OCI-LY7 (cell line): ENCODE data around the gene OTOP1. TPM values are rescaled to one million over a fixed set of nuclear protein-coding genes. Genes with fewer than 3 reads are reported as not detected.
A peak's percentile ranks its signal among the peaks of the same experiment; 100 is the strongest.
"Not testable (repeated sequence)": the region's sequence is repeated elsewhere in the genome, so short reads cannot be mapped to it uniquely, and the experiment has no call there.

Experiments
- BruUV-seq: library from RNA; stranded (reverse); fragments of 400-500 nt; replicated peaks from 2 replicates; lab custom pipeline; 2021; lab: Mats Ljungman, UMichigan
- CTCF ChIA-PET: fragments of 300-600 bp; sonication (Branson Sonifier 250); formaldehyde crosslinking; loops from one replicate; lab custom pipeline; 2022; ENCODE audit warnings: antibody characterized with exemption; ENCODE audit not compliant: unreplicated experiment; lab: Charles Lee
- POLR2A ChIA-PET: fragments of 300-600 bp; sonication (Branson Sonifier 250); formaldehyde crosslinking; loops from one replicate; lab custom pipeline; 2022; ENCODE audit warnings: antibody characterized with exemption; lab: Charles Lee
- DNase-seq: peaks from one replicate; pipeline ENCODE4 v3.0.0-alpha.2; 2015; ENCODE audit warnings: low spot score
- H2AFZ ChIP-seq: fragments of 200-600 bp; sonication (generic), shearing (Covaris generic); 2 replicates; pipeline ENCODE4 v1.6.1; 2014; ENCODE audit warnings: mild to moderate bottlenecking, antibody characterized with exemption, low read length, moderate library complexity
- H3K27ac ChIP-seq: fragments of 200-600 bp; sonication (generic); 2 replicates; pipeline ENCODE4 v1.5.1; 2014; ENCODE audit warnings: mixed run types, low read depth, mild to moderate bottlenecking, moderate library complexity, low read length, inconsistent platforms; ENCODE audit not compliant: poor library complexity, severe bottlenecking
- H3K36me3 ChIP-seq: fragments of 200-600 bp; sonication (generic); 2 replicates; pipeline ENCODE4 v1.6.1; 2014; ENCODE audit warnings: mild to moderate bottlenecking, antibody characterized with exemption, low read length, moderate library complexity, mixed read lengths; ENCODE audit not compliant: insufficient read depth
- H3K4me1 ChIP-seq: fragments of 200-600 bp; sonication (generic); 2 replicates; pipeline ENCODE4 v1.5.1; 2014; ENCODE audit warnings: mild to moderate bottlenecking, low read length; ENCODE audit not compliant: insufficient read depth, poor library complexity, severe bottlenecking
- H3K4me2 ChIP-seq: fragments of 200-600 bp; sonication (generic); 2 replicates; pipeline ENCODE4 v1.6.1; 2014; ENCODE audit warnings: mild to moderate bottlenecking, low read length
- H3K4me3 ChIP-seq: fragments of 200-600 bp; sonication (generic); 2 replicates; pipeline ENCODE4 v1.5.1; 2014; ENCODE audit warnings: mild to moderate bottlenecking, low read depth, low read length; ENCODE audit not compliant: poor library complexity, severe bottlenecking
- H3K79me2 ChIP-seq: fragments of 200-600 bp; sonication (generic); 2 replicates; pipeline ENCODE4 v1.6.1; 2016; ENCODE audit warnings: low read depth, mild to moderate bottlenecking, low read length, moderate library complexity, mixed read lengths; ENCODE audit not compliant: insufficient read depth
- H3K9me2 ChIP-seq: fragments of 200-600 bp; sonication (generic); 2 replicates; pipeline ENCODE4 v1.6.1; 2016; ENCODE audit warnings: mild to moderate bottlenecking, low read length, mixed read lengths; ENCODE audit not compliant: insufficient read depth
- H3K9me3 ChIP-seq: fragments of 200-600 bp; sonication (generic); 2 replicates; pipeline ENCODE4 v1.6.1; 2014; ENCODE audit warnings: mild to moderate bottlenecking, mixed run types, low read length, mixed read lengths
- H4K20me1 ChIP-seq: fragments of 200-600 bp; sonication (generic); 2 replicates; pipeline ENCODE4 v1.6.1; 2014; ENCODE audit warnings: mild to moderate bottlenecking, antibody characterized with exemption, low read length, moderate library complexity, mixed read lengths; ENCODE audit not compliant: insufficient read depth
- EZH2phosphoT487 ChIP-seq: fragments of 200-600 bp; sonication (generic); IDR thresholded peaks from 2 replicates; pipeline ENCODE4 v1.6.1; 2018; ENCODE audit warnings: low read depth, borderline replicate concordance, mild to moderate bottlenecking, mixed run types, antibody characterized with exemption, low read length, moderate library complexity, mixed read lengths
- intact Hi-C: fragments of 100-400 bp; cut with micrococcal nuclease; formaldehyde crosslinking; loops from one replicate; pipeline ENCODE4 v1.10.0; 2022; ENCODE audit not compliant: unreplicated experiment
- total RNA-seq, 2 experiments: library from RNA; depleted of rRNA in 1 of 2; stranded (reverse); fragments of >200 nt in 1 of 2; shearing (Covaris generic) in 1 of 2; gene quantifications; 2 replicates each; pipeline ENCODE4 v1.2.3, GENCODE V29; 2014 to 2022
- TF ChIP-seq, protein P1 (sequence below): fragments of 200-600 bp; sonication (generic); conservative IDR thresholded peaks from 2 replicates; pipeline ENCODE4 v1.5.1; 2014; ENCODE audit warnings: mild to moderate bottlenecking, antibody characterized with exemption, low read length, moderate library complexity, mixed read lengths

Gene OTOP1
- total RNA-seq, 2 experiments from 2014 or later: not detected

DNA sequence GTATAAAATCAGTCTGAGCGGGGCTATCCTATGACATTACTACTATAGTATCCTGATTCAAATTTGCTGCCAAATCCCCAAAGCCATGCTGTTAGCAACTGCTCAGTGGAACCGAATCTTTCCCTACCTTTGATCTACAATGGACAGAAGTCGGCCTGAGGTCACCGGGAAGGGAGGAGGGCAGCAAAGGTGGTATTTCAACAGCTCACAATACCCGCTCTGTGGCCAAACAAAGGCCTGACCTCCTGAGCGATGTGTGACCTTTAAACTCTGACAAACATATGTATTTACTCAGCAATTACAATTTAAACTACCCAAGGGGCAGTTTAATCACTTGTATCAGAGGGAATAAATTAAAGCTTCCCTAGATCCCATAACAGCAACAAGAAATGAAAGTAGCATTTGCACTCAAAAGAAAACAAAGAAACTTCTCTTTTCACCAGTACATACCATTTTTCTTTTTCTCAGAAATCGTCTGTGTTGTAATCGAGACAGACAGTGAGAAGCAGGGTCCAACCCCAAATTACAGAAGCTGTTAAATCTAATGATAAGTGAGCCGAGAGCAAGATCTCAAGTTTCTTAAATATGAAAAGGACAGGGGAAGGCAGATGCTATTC is 32.9 kb upstream of the OTOP1 start:
- CTCF ChIA-PET: interaction anchor here (0.7 to 1.4 kb wide), 5 partner anchors 11 to 172 kb away, joined by 3 to 4 read pairs (median 3); no protein-coding TSS in a partner anchor
- H4K20me1 ChIP-seq: no peaks in the 10 kb centered on the region
- H3K36me3 ChIP-seq: no peaks in the 10 kb centered on the region
- no peaks in the 10 kb centered on the region for H3K79me2 ChIP-seq
- peaks cover 3% of the 10 kb centered on the region for H3K4me1 ChIP-seq
- H2AFZ ChIP-seq: peak overlapping the region; percentile 24; the same call in 1 of the 2 replicates
- intact Hi-C loops: loop anchor here (1.0 to 10.0 kb wide), 3 partner anchors 76 to 285 kb away; partner anchors contain the start of gene STX18
- TF ChIP-seq, protein P1, sequence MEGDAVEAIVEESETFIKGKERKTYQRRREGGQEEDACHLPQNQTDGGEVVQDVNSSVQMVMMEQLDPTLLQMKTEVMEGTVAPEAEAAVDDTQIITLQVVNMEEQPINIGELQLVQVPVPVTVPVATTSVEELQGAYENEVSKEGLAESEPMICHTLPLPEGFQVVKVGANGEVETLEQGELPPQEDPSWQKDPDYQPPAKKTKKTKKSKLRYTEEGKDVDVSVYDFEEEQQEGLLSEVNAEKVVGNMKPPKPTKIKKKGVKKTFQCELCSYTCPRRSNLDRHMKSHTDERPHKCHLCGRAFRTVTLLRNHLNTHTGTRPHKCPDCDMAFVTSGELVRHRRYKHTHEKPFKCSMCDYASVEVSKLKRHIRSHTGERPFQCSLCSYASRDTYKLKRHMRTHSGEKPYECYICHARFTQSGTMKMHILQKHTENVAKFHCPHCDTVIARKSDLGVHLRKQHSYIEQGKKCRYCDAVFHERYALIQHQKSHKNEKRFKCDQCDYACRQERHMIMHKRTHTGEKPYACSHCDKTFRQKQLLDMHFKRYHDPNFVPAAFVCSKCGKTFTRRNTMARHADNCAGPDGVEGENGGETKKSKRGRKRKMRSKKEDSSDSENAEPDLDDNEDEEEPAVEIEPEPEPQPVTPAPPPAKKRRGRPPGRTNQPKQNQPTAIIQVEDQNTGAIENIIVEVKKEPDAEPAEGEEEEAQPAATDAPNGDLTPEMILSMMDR: no peak
- TF ChIP-seq EZH2phosphoT487: no peak
- no peaks in the 10 kb centered on the region for H3K9me2 ChIP-seq
- DNase-seq: no peak
- peak overlapping the region; percentile 16 for H3K4me2 ChIP-seq
- BruUV-seq: no TSS peak
- no peak overlapping the region for H3K4me3 ChIP-seq
- H3K27ac ChIP-seq: no peak overlapping the region
- peaks cover 8% of the 10 kb centered on the region; the same call in 1 of the 2 replicates for H3K9me3 ChIP-seq
- POLR2A ChIA-PET: interaction anchor here (0.8 to 1.5 kb wide), 7 partner anchors 8 to 283 kb away, joined by 3 to 5 read pairs (median 3); partner anchors contain the start of gene TMEM128

DNA sequence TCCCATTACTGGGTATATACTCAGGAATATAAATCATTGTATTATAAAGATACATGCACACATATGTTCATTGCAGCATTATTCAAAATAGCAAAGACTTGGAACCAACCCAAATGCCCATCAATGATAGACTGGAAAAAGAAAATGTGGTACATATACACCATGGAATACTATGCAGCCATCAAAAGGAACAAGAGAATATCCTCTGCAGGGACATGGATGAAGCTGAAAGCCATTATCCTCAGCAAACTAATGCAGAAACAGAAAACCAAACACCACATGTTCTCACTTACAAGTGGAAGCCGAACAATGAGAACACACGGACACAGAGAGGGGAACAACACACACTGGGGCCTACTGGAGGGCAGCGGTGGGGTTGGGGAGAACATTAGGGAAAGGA is 31.0 kb upstream of the OTOP1 start:
- H3K4me3 ChIP-seq, CTCF ChIA-PET, H4K20me1 ChIP-seq, H3K79me2 ChIP-seq, H3K9me2 ChIP-seq, H2AFZ ChIP-seq, H3K4me1 ChIP-seq, H3K27ac ChIP-seq, H3K36me3 ChIP-seq, H3K4me2 ChIP-seq, DNase-seq, BruUV-seq, H3K9me3 ChIP-seq: not testable (repeated sequence)
- intact Hi-C loops: loop anchor here (10.0 kb wide), 1 partner anchor 287 kb away; the partner anchor contains the start of gene STX18
- POLR2A ChIA-PET: interaction anchor here (0.6 to 1.5 kb wide), 3 partner anchors 10 to 73 kb away, joined by 3 to 5 read pairs (median 3); partner anchors contain the start of gene TMEM128

DNA sequence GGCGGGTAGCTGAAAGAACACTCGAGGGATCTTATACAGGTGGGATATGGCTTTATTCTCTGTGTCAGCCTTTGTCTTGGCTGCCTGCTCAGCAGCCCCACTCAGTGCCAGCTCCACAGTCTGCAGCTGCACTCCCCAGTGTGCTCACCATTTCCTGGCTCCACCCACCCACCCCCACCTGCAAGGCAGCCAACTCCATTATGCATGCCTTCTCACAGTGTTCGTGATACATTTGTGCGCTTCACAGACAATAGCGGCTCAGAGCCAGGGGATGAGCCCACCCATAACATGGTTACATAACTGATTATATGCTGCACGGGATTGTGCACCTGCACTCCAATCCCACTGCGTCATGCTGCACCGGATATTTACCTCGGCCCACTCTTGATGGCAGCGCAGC is 30.1 kb upstream of the OTOP1 start:
- intact Hi-C loops: loop anchor here (10.0 kb wide), 1 partner anchor 288 kb away; the partner anchor contains the start of gene STX18
- Histone ChIP-seq H3K9me2 (no peaks in the 10 kb centered on the region), H3K4me1 (peaks cover 3% of the 10 kb centered on the region), H3K9me3 (peaks cover 8% of the 10 kb centered on the region; the same call in 1 of the 2 replicates), H3K4me2 (no peak overlapping the region), H3K79me2 (no peaks in the 10 kb centered on the region), H3K4me3 (no peak overlapping the region), H3K36me3 (no peaks in the 10 kb centered on the region), H2AFZ (no peak overlapping the region), H3K27ac (no peak overlapping the region), H4K20me1 (no peaks in the 10 kb centered on the region)
- TF ChIP-seq, protein P1: no peak
- TF ChIP-seq EZH2phosphoT487: no peak
- ChIA-PET CTCF (no interaction called here), POLR2A (interaction anchor here (0.5 to 1.3 kb wide), 2 partner anchors 9 to 262 kb away, joined by 3 to 4 read pairs; partner anchors contain the start of gene TMEM128)
- DNase-seq: peak; percentile 24
- BruUV-seq: no TSS peak
